Aorta (tissue), 5 donors: ENCODE data around the gene NDE1. TPM values are rescaled to one million over a fixed set of nuclear protein-coding genes. Genes with fewer than 3 reads are reported as not detected.
"Not testable (repeated sequence)": the region's sequence is repeated elsewhere in the genome, so short reads cannot be mapped to it uniquely, and the experiment has no call there.

Source experiments
- ATAC-seq: fragments of 200-7000 bp; cut with Tn5 transposase; one replicate; pipeline ENCODE4 v1.9.1; 2022; ENCODE audit warnings: moderate library complexity; ENCODE audit not compliant: low FRiP score
- DNase-seq, 2 donors: peaks; one replicate each; pipeline ENCODE4 v3.0.0-alpha.2; 2020
- H3K27ac ChIP-seq, 2 donors: one replicate each; pipeline ENCODE4 v1.5.1; 2013; ENCODE audit warnings: low read length in 2 of 2, mild to moderate bottlenecking in 2 of 2, moderate library complexity in 2 of 2, control low read depth in 1 of 2, inconsistent platforms in 1 of 2, low read depth in 1 of 2
- H3K27me3 ChIP-seq, 2 donors: one replicate each; pipeline ENCODE4 v1.6.1; 2013; ENCODE audit warnings: control low read depth in 1 of 2, low read length in 1 of 2, mild to moderate bottlenecking in 1 of 2, moderate library complexity in 1 of 2; ENCODE audit not compliant: insufficient read depth in 2 of 2, control insufficient read depth in 1 of 2
- H3K36me3 ChIP-seq, 2 donors: one replicate each; pipeline ENCODE4 v1.6.1; 2013; ENCODE audit warnings: control low read depth in 1 of 2, low read length in 1 of 2, mild to moderate bottlenecking in 1 of 2; ENCODE audit not compliant: insufficient read depth in 2 of 2, control insufficient read depth in 1 of 2
- H3K4me1 ChIP-seq, 2 donors: one replicate each; pipeline ENCODE4 v1.6.1; 2013; ENCODE audit warnings: low read length in 2 of 2, control low read depth in 1 of 2, mild to moderate bottlenecking in 1 of 2, moderate library complexity in 1 of 2; ENCODE audit not compliant: insufficient read depth in 2 of 2, control insufficient read depth in 1 of 2
- H3K4me3 ChIP-seq, 2 donors: one replicate each; pipeline ENCODE4 v1.5.1; 2013; ENCODE audit warnings: low read length in 2 of 2, control low read depth in 1 of 2, mild to moderate bottlenecking in 1 of 2
- H3K9me3 ChIP-seq: one replicate; pipeline ENCODE4 v1.6.1; 2013; ENCODE audit warnings: mild to moderate bottlenecking, low read length; ENCODE audit not compliant: control insufficient read depth
- WGBS, 2 donors: extraction: QIAGEN DNeasy Blood & Tissue Kit; methylation state at CpG; one replicate each; pipeline ENCODE4 v1.1.7; 2013; 5-methylcytosine and 5-hydroxymethylcytosine counted together
- intact Hi-C, 2 donors: fragments of 100-400 bp; cut with DNase I; formaldehyde crosslinking; loops; one replicate each; pipeline versions ENCODE4 v1.14.2 to v1.15.0; 2022
- polyA plus RNA-seq, 2 donors: library from polyadenylated mRNA; stranded (reverse); fragments of 200-250 nt; gene quantifications; one replicate each; pipeline ENCODE4 v1.2.3, GENCODE V29; 2013
- total RNA-seq, 2 donors: library from RNA; stranded (reverse); fragmentation: NEBNext Ultra II Directional; extraction: Animal tissue kit (Norgen Biotek cat#: 25700); gene quantifications; one replicate each; pipeline ENCODE4 v1.2.1, GENCODE V29; 2021
- donor health status: healthy with polysubstance abuse.
- donor health status: Bipolar disorder and iron deficiency.
- donor health status: DM: no; HTN: no; CAD: no.
- donor health status: DM: no; HTN: no; CAD: no.
- donor health status: DM: yes; HTN: yes; CAD: no.

Gene NDE1
- total and polyA plus RNA-seq, 4 donors = 14.8 to 42.8 (median 23.9) TPM

DNA sequence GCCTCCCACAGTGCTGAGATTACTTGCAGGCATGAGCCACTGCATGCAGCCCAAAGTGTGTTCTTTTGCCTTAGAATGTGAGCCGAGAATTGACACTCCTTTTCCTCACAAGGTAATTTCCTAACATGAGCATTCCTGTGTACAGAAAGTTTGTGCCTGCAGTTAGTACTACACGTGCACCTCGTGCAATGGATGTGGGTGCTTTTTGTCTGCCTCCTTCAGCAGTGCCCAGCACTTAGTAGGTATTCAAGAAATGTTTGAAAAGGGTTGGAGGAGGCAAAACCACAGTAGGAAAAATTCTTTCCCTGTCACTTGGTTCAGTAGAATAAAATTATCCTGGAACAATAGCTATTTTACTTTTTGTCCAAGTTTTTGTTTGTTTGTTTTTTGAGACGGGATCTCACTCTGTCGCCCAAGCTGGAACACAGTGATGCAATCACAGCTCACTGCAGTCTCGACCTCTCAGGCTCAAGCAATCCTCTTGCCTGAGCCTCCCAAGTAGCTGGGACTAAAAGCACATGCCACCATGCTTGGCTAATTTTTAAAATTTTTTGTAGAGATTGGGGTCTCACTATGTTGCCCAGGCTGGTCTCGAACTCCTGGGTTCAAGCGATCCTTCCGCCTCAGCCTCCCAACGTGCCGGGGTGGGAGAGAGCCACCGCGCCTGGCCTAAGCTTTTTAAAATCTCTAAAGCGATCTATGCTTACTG is 2.4 kb downstream of the NDE1 start:
- DNase-seq = no peak
- Histone ChIP-seq H3K27ac (no peak overlapping the region), H3K9me3 (no peaks in the 10 kb centered on the region), H3K4me1 (no peaks in the 10 kb centered on the region), H3K36me3 (no peaks in the 10 kb centered on the region), H3K27me3 (no peaks in the 10 kb centered on the region), H3K4me3 (no peak overlapping the region)
- no peak for ATAC-seq
- WGBS, 2 donors = 80 to 81% methylated on average over 14 of the region's 14 CpGs
- intact Hi-C loops = loop anchor here (5.0 kb wide), 1 partner anchor 50 kb away; no protein-coding TSS in a partner anchor

DNA sequence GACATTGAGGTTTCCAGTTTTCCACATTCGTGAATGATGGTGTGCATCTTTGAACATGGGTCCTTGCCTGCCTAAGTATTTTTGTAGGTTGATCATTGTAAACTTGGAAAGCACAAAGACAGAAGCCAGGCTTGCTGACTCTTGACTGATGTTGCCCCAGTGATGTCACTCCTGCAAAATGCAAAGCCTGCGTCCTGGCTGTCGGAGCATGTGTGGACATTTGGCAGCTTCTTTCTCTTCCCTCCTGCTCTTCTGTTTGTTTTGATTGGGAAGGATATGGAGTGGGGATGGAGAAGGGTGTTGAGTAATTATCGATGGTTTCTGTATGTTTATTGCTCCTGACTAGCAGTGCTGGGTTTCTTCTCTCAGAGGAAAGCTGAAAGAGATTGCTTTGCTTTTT is 3.2 kb downstream of the NDE1 start:
- Histone ChIP-seq H3K4me1 (no peaks in the 10 kb centered on the region), H3K4me3 (no peak overlapping the region), H3K27me3 (no peaks in the 10 kb centered on the region), H3K9me3 (no peaks in the 10 kb centered on the region), H3K36me3 (no peaks in the 10 kb centered on the region), H3K27ac (no peak overlapping the region)
- WGBS, 2 donors = 3 to 8% methylated on average over 4 of the region's 4 CpGs
- intact Hi-C loops = loop anchor here (5.0 kb wide), 1 partner anchor 49 kb away; no protein-coding TSS in a partner anchor
- DNase-seq (no peak), ATAC-seq (no peak)

DNA sequence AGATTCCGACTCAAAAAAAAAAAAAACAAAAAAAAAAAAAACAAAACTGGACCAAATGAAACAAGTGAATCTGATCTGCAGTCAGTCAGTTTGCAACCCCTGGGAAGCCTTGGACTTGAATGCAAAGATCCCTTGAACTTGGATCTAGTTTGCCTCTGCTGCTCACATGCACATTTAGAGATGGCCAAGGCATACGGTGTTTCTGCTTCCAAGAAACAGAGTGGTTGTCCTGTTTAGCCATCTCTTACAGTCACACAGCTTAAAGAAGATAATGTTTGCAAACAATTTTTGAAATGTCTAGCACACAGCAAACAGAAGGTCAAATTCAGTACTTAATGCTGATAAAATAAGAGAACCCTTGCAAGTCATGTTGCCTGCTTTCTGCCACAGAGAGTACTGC is 4.5 kb downstream of the NDE1 start:
- Histone ChIP-seq H3K4me1 (no peaks in the 10 kb centered on the region), H3K9me3 (no peaks in the 10 kb centered on the region), H3K27ac (no peak overlapping the region), H3K36me3 (no peaks in the 10 kb centered on the region), H3K27me3 (no peaks in the 10 kb centered on the region), H3K4me3 (no peak overlapping the region)
- no peak for ATAC-seq
- intact Hi-C loops = loop anchor here (5.0 kb wide), 1 partner anchor 48 kb away; no protein-coding TSS in a partner anchor
- 69 to 70% methylated on average over 2 of the region's 2 CpGs for WGBS, 2 donors
- DNase-seq = no peak

DNA sequence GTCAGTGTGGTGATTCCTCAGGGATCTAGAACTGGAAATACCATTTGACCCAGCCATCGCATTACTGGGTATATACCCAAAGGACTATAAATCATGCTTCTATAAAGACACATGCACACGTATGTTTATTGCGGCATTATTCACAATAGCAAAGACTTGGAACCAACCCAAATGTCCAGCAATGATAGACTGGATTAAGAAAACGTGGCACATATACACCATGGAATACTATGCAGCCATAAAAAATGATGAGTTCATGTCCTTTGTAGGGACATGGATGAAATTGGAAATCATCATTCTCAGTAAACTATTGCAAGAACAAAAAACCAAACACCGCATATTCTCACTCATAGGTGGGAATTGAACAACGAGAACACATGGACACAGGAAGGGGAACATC is 5.5 kb downstream of the NDE1 start:
- H3K9me3 ChIP-seq, H3K27ac ChIP-seq, H3K36me3 ChIP-seq, H3K4me1 ChIP-seq, DNase-seq, ATAC-seq, intact Hi-C loops, H3K4me3 ChIP-seq, H3K27me3 ChIP-seq: not testable (repeated sequence)
- WGBS, 2 donors = 87 to 91% methylated on average over 3 of the region's 6 CpGs

DNA sequence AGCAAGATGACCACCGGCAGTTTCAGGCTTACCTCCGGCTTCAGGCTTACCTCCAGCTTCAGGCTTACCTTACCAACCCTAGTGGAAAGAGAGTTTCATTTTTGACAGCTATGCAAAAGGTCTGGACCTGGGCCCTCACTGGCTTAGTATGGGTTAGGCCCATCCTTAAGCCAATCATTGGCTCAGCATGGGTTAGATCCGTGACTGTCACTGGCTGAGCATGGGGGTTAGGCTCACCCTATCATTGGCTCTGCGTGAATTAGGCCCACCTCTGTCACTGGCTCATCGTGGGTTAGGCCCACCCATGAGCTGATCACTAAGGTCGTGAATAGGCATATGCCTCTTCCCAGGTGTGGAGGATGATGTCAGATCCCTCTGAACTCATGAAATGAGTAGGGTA is 8.1 kb downstream of the NDE1 start:
- Histone ChIP-seq H3K4me1 (no peaks in the 10 kb centered on the region), H3K27ac (no peak overlapping the region), H3K27me3 (no peaks in the 10 kb centered on the region), H3K36me3 (no peaks in the 10 kb centered on the region), H3K4me3 (no peak overlapping the region), H3K9me3 (no peaks in the 10 kb centered on the region)
- intact Hi-C loops = no loop called here
- ATAC-seq (no peak), DNase-seq (no peak)
- 89 to 92% methylated on average over 6 of the region's 6 CpGs for WGBS, 2 donors

DNA sequence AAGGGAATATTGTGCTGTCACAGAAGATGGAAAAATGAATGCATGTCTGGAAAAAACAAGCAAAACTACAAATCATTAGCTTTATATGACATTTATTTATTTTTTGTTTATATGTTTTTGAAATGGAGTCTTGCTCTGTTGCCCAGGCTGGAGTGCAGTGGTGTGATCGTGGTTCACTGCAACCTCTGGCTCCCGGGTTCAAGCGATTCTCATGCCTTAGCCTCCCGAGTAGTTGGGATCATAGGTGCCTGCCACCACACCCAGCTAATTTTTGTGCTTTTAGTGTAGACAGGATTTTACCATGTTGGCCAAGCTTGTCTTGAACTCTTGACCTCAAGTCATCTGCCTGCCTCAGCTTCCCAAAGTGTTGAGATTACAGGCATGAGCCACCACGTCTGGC is 8.5 kb downstream of the NDE1 start:
- Histone ChIP-seq H3K4me3 (no peak overlapping the region), H3K36me3 (no peaks in the 10 kb centered on the region), H3K4me1 (no peaks in the 10 kb centered on the region), H3K9me3 (no peaks in the 10 kb centered on the region), H3K27me3 (no peaks in the 10 kb centered on the region), H3K27ac (no peak overlapping the region)
- 92 to 94% methylated on average over 5 of the region's 5 CpGs for WGBS, 2 donors
- DNase-seq (no peak), ATAC-seq (no peak)
- intact Hi-C loops = no loop called here

DNA sequence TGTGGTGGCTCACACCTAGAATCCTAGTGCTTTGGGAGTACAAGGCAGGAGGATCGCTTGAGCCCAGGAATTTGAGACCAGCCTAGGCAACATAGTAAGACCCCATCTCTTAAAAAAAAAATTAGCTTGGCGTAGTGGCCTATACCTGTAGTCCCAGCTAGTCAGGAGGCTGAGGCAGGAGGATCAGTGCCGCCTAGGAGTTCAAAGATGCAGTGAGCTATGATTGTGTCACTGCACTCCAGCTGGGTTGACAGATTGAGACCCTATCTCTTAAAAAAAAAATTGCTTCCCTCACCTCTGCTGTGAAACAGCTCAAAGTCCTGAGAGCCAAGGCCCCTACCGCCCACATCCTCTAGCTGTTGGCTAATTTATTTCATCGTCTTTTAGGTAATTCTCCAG is 10.2 kb downstream of the NDE1 start:
- Histone ChIP-seq H3K27me3 (no peaks in the 10 kb centered on the region), H3K9me3 (no peaks in the 10 kb centered on the region), H3K36me3 (no peaks in the 10 kb centered on the region), H3K27ac (no peak overlapping the region), H3K4me1 (no peaks in the 10 kb centered on the region), H3K4me3 (no peak overlapping the region)
- DNase-seq = no peak
- ATAC-seq = no peak
- WGBS, 2 donors = 89 to 94% methylated on average over 5 of the region's 5 CpGs
- intact Hi-C loops = no loop called here

DNA sequence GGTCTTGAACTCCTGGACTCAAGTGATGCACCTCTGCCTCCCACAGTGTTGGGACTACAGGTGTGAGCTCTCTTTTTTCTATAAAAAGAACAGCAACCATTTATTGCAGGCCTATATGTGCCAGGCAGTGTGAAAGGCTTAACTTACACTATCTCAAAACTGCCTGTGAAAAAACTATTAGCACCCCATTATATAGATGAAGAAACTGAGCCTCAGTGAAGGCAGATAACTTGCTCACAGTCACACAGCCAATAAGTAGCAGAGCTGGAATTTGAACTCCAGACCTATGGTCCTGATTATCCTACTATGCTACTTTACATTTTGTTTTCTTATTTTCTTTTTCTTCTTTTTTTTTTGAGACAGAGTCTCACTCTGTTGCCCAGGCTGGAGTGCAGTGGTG is 15.1 kb downstream of the NDE1 start:
- no peaks in the 10 kb centered on the region for H3K27me3 ChIP-seq
- intact Hi-C loops = no loop called here
- DNase-seq = no peak
- H3K9me3 ChIP-seq = no peaks in the 10 kb centered on the region
- H3K4me1 ChIP-seq = no peaks in the 10 kb centered on the region
- ATAC-seq = no peak
- no peak overlapping the region for H3K27ac ChIP-seq
- no peak overlapping the region for H3K4me3 ChIP-seq
- peaks cover 3 to 4% of the 10 kb centered on the region in 2 donors for H3K36me3 ChIP-seq

DNA sequence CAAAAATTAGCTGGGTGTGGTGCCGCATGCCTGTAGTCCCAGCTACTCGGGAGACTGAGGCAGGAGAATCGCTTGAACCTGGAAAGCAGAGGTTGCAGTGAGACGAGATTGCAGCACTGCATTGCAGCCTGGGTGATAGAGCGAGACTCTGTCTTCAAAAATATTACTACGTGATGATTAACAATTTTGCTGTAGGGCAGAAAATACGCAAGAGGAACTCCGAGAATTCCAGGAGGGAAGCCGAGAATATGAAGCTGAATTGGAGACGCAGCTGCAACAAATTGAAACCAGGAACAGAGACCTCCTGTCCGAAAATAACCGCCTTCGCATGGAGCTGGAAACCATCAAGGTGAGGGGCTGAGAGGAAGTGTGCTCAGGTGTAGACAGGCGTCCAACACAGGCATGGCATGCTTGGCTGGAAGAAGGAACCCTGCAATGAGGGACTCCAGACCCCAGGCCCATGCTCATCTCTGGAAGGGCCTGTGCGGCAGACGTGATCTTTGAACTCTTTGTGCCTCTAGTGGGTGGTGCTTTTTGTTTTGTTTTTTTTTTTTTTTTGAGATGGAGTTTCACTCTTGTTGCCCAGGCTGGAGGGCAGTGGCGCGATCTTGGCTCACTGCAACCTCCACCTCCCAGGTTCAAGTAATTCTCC is 17.2 kb downstream of the NDE1 start:
- intact Hi-C loops = no loop called here
- no peaks in the 10 kb centered on the region for H3K4me1 ChIP-seq
- no peaks in the 10 kb centered on the region for H3K27me3 ChIP-seq
- no peaks in the 10 kb centered on the region for H3K9me3 ChIP-seq
- ATAC-seq (no peak), DNase-seq (peak in 1 of 2 donors; percentile 16)
- H3K4me3 ChIP-seq = no peak overlapping the region
- H3K27ac ChIP-seq = no peak overlapping the region
- WGBS, 2 donors = 84 to 87% methylated on average over 18 of the region's 18 CpGs
- peaks cover 3 to 4% of the 10 kb centered on the region in 2 donors for H3K36me3 ChIP-seq
